HCT116 (cell line): ENCODE data around the gene BRMS1. TPM values are rescaled to one million over a fixed set of nuclear protein-coding genes. Genes with fewer than 3 reads are reported as not detected.

Experiments used
- ATAC-seq: fragments of 200-7000 bp; cut with Tn5 transposase; 2 replicates; pipeline ENCODE4 v1.9.1; 2020; ENCODE audit warnings: mild to moderate bottlenecking, moderate library complexity
- BruUV-seq: library from RNA; stranded (reverse); fragments of 400-500 nt; replicated peaks from 2 replicates; lab custom pipeline; 2021; lab: Mats Ljungman, UMichigan
- CTCF ChIA-PET: fragments of 300-600 bp; sonication (Branson Sonifier 250); formaldehyde crosslinking; loops from one replicate; lab custom pipeline; 2021; ENCODE audit warnings: antibody characterized with exemption; lab: Charles Lee
- POLR2A ChIA-PET: fragments of 300-600, 350-600 bp; sonication (Branson Sonifier 250); formaldehyde crosslinking; loops from one replicate; lab custom pipeline; 2021; ENCODE audit warnings: antibody characterized with exemption; lab: Charles Lee
- RAD21 ChIA-PET, 2 experiments: fragments of 300-600 bp; sonication (Branson Sonifier 250); formaldehyde crosslinking; loops; one replicate each; lab custom pipeline; 2023; ENCODE audit warnings: low total read pairs in 2 of 2; ENCODE audit not compliant: uncharacterized antibody in 2 of 2, unreplicated experiment in 2 of 2, low non-redundant PET in 1 of 2; lab: Charles Lee
- DNase-seq: peaks from one replicate; pipeline ENCODE4 v3.0.0-alpha.2; 2010; ENCODE audit warnings: low read depth, low spot score
- H2AFZ ChIP-seq: fragments of 200-600 bp; shearing (Covaris generic), sonication (generic); 2 replicates; pipeline ENCODE4 v1.6.1; 2017; ENCODE audit warnings: low read depth, mixed run types, mixed read lengths, antibody characterized with exemption, low read length; ENCODE audit not compliant: poor library complexity, severe bottlenecking
- H3K27ac ChIP-seq: 2 replicates; pipeline ENCODE4 v1.5.1; 2012; ENCODE audit warnings: low read depth, low read length
- H3K27me3 ChIP-seq: fragments of 200-600 bp; sonication (generic); 2 replicates; pipeline ENCODE4 v1.6.1; 2016; ENCODE audit warnings: mixed run types, low read length, mixed read lengths; ENCODE audit not compliant: insufficient read depth
- H3K36me3 ChIP-seq, 2 experiments: fragments of 200-500 bp in 1 of 2; fragments of 200-600 bp in 1 of 2; sonication (Bioruptor generic) in 1 of 2; sonication (generic) in 1 of 2; 2 replicates each; pipeline versions ENCODE4 v1.5.1 to v1.6.1; 2014 to 2016; ENCODE audit warnings: low read length in 2 of 2, inconsistent platforms in 1 of 2, mixed read lengths in 1 of 2, mixed run types in 1 of 2; ENCODE audit not compliant: insufficient read depth in 2 of 2, control insufficient read depth in 1 of 2
- H3K4me1 ChIP-seq, 2 experiments: fragments of 200-600 bp in 1 of 2; sonication (generic) in 1 of 2; 2 replicates each; pipeline versions ENCODE4 v1.5.1 to v1.6.1; 2012 to 2017; ENCODE audit warnings: low read length in 2 of 2, inconsistent platforms in 1 of 2, mild to moderate bottlenecking in 1 of 2, mixed read lengths in 1 of 2, mixed run types in 1 of 2, moderate library complexity in 1 of 2; ENCODE audit not compliant: insufficient read depth in 2 of 2, control insufficient read depth in 1 of 2
- H3K4me2 ChIP-seq: fragments of 200-600 bp; sonication (generic); 2 replicates; pipeline ENCODE4 v1.6.1; 2017; ENCODE audit warnings: mixed run types, low read length, mixed read lengths
- H3K4me3 ChIP-seq, 2 experiments: fragments of 200-600 bp in 1 of 2; sonication (generic) in 1 of 2; replicated peaks in 1 of 2; 2 replicates each; pipeline ENCODE4 v1.5.1; 2011 to 2016; ENCODE audit warnings: low read length in 2 of 2, control low read depth in 1 of 2, low read depth in 1 of 2, mild to moderate bottlenecking in 1 of 2, mixed read lengths in 1 of 2, mixed run types in 1 of 2
- H3K79me2 ChIP-seq: fragments of 200-600 bp; sonication (generic); 2 replicates; pipeline ENCODE4 v1.6.1; 2017; ENCODE audit warnings: mild to moderate bottlenecking, mixed run types, low read length, moderate library complexity, mixed read lengths; ENCODE audit not compliant: insufficient read depth
- H3K9ac ChIP-seq: fragments of 200-600 bp; sonication (generic); 2 replicates; pipeline ENCODE4 v1.6.1; 2016; ENCODE audit warnings: low read length, mixed read lengths
- H3K9me2 ChIP-seq: fragments of 200-600 bp; sonication (generic), shearing (Covaris generic); 2 replicates; pipeline ENCODE4 v1.6.1; 2017; ENCODE audit warnings: mixed run types, mild to moderate bottlenecking, moderate library complexity; ENCODE audit not compliant: insufficient read depth
- H3K9me3 ChIP-seq, 2 experiments: fragments of 200-500 bp in 1 of 2; fragments of 200-600 bp in 1 of 2; sonication (Bioruptor generic) in 1 of 2; sonication (generic) in 1 of 2; 2 replicates each; pipeline ENCODE4 v1.6.1; 2014 to 2017; ENCODE audit warnings: low read length in 2 of 2, mixed read lengths in 2 of 2, inconsistent platforms in 1 of 2, low read depth in 1 of 2, mild to moderate bottlenecking in 1 of 2, mixed run types in 1 of 2, moderate library complexity in 1 of 2; ENCODE audit not compliant: control insufficient read depth in 1 of 2, insufficient read depth in 1 of 2
- H4K20me1 ChIP-seq: fragments of 200-600 bp; sonication (generic), shearing (Covaris generic); 2 replicates; pipeline ENCODE4 v1.6.1; 2017; ENCODE audit warnings: mixed run types, mild to moderate bottlenecking, moderate library complexity; ENCODE audit not compliant: insufficient read depth
- CBX3 ChIP-seq: IDR thresholded peaks from 2 replicates; pipeline ENCODE4 v1.6.1; 2012; ENCODE audit warnings: low read depth
- EGR1 ChIP-seq: IDR thresholded peaks from 2 replicates; pipeline ENCODE4 v1.6.1; 2012; ENCODE audit warnings: low read depth
- JUND ChIP-seq: IDR thresholded peaks from 2 replicates; pipeline ENCODE4 v1.6.1; 2012
- POLR2AphosphoS5 ChIP-seq: IDR thresholded peaks from 2 replicates; pipeline ENCODE4 v1.6.1; 2011; ENCODE audit warnings: mild to moderate bottlenecking, low read depth, low read length, moderate library complexity
- SIN3A ChIP-seq: IDR thresholded peaks from 2 replicates; pipeline ENCODE4 v1.6.1; 2012; ENCODE audit warnings: low read depth
- SRF ChIP-seq: IDR thresholded peaks from 2 replicates; pipeline ENCODE4 v1.6.1; 2012; ENCODE audit warnings: low read depth
- YY1 ChIP-seq: IDR thresholded peaks from 2 replicates; pipeline ENCODE4 v1.6.1; 2011; ENCODE audit warnings: low read length, low read depth, moderate library complexity, mild to moderate bottlenecking; ENCODE audit not compliant: insufficient replicate concordance; ENCODE audit errors: extremely low read depth
- intact Hi-C: fragments of 100-400 bp; cut with micrococcal nuclease; formaldehyde crosslinking; loops from 2 replicates; pipeline ENCODE4 v1.10.0; 2022
- total RNA-seq: library from RNA; stranded (reverse); gene quantifications from one replicate; pipeline ENCODE4 v1.2.1, GENCODE V29; 2021; ENCODE audit not compliant: unreplicated experiment
- TF ChIP-seq, protein P1 (sequence below): IDR thresholded peaks from 2 replicates; pipeline ENCODE4 v1.6.1; 2012; ENCODE audit warnings: low read depth

Gene BRMS1
- total RNA-seq, 1 experiment from 2014 or later, result 42.1 TPM

DNA sequence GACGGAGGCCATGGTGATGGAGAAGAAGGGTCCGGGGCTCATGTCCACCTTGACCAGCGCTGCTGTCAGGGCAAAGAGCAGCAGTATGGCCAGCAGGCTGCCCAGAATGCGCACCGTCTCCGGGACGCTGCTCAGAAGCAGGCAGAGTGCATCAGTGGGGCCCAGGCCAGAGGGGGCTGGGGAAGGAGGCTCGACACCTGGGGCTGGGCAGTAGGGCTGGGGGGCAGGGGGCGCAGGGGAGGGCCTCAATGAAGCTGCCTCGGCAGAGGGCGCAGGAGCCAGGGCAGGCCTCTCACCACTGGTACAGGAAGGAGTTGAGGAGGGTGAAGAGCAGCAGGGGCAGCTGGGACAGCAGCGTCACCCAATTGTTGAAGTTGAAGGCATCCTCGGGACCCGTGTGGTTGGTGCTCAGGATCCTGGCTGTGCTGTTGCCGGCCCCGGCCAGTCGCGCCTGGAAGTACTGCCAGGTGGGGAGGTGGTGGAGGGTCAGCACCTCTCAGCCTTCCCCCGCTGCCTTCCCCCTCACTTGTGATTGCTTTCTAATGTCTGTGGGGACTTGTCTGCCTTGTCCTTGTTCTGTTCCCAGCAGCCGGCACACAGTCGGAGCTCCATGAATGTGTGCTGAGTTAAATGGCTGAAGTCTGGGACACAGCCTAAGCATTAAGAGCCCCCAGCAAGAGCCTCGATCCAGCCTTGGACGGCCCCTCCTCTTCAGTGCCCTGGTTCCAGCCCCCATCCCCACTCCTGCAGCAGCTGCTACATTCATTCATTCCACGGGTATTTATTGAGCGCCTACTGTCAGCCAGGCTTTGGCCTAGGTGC is 24.4 kb upstream of the BRMS1 start:
- H3K4me3 ChIP-seq, result peak overlapping the region; percentile 76 to 88; a peak in 3 of 4 replicates

DNA sequence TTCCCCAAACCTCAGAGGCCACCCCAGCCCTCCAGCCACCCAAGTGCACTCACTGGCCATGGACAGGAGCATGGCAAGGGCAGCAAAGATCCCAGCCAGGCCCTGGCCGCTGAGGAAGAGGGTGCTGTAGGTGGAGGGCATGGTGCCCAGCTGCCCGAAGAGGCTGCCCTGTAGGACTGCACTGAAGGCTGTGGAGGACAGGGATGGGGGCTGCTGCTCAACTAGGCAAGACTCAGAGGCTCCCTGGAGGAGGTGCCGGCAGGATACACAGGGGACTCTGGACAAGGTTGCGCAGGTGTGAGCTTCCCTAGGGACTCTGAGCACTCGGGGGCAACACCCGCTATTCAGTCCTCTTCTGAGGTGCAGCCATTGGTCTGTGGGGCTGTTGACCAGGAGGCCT is 23.6 kb upstream of the BRMS1 start:
- CTCF ChIA-PET, result no interaction called here
- H3K4me3 ChIP-seq, result no peak overlapping the region
- no peaks in the 10 kb centered on the region for H3K9me2 ChIP-seq
- no peak overlapping the region for H3K9ac ChIP-seq
- RAD21 ChIA-PET, result no interaction called here
- peaks cover 40% of the 10 kb centered on the region for H3K79me2 ChIP-seq
- H3K4me1 ChIP-seq, result peaks cover 15 to 31% of the 10 kb centered on the region in 2 experiments
- POLR2A ChIA-PET, result no interaction called here
- DNase-seq (no peak), ATAC-seq (no peak)
- H3K27ac ChIP-seq, result peak overlapping the region; percentile 24; the same call in 1 of the 2 replicates
- H3K27me3 ChIP-seq, result no peaks in the 10 kb centered on the region
- H2AFZ ChIP-seq, result no peak overlapping the region
- intact Hi-C loops, result no loop called here
- no peak overlapping the region for H3K4me2 ChIP-seq
- H4K20me1 ChIP-seq, result no peaks in the 10 kb centered on the region
- no peak for TF ChIP-seq EGR1
- TF ChIP-seq, protein P1, sequence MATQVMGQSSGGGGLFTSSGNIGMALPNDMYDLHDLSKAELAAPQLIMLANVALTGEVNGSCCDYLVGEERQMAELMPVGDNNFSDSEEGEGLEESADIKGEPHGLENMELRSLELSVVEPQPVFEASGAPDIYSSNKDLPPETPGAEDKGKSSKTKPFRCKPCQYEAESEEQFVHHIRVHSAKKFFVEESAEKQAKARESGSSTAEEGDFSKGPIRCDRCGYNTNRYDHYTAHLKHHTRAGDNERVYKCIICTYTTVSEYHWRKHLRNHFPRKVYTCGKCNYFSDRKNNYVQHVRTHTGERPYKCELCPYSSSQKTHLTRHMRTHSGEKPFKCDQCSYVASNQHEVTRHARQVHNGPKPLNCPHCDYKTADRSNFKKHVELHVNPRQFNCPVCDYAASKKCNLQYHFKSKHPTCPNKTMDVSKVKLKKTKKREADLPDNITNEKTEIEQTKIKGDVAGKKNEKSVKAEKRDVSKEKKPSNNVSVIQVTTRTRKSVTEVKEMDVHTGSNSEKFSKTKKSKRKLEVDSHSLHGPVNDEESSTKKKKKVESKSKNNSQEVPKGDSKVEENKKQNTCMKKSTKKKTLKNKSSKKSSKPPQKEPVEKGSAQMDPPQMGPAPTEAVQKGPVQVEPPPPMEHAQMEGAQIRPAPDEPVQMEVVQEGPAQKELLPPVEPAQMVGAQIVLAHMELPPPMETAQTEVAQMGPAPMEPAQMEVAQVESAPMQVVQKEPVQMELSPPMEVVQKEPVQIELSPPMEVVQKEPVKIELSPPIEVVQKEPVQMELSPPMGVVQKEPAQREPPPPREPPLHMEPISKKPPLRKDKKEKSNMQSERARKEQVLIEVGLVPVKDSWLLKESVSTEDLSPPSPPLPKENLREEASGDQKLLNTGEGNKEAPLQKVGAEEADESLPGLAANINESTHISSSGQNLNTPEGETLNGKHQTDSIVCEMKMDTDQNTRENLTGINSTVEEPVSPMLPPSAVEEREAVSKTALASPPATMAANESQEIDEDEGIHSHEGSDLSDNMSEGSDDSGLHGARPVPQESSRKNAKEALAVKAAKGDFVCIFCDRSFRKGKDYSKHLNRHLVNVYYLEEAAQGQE, result no peak
- TF ChIP-seq JUND, result no peak
- no peak for TF ChIP-seq CBX3
- no TSS peak for BruUV-seq
- H3K9me3 ChIP-seq, result no peaks in the 10 kb centered on the region
- H3K36me3 ChIP-seq, result peaks cover 30 to 48% of the 10 kb centered on the region in 2 experiments

More for the DNA sequence above, 24.4 kb upstream of the BRMS1 start:
- peak overlapping the region; percentile 99 for H3K9ac ChIP-seq
- RAD21 ChIA-PET, result no interaction called here
- POLR2A ChIA-PET, result no interaction called here
- no peaks in the 10 kb centered on the region for H3K9me3 ChIP-seq
- no TSS peak for BruUV-seq
- no peaks in the 10 kb centered on the region for H3K27me3 ChIP-seq
- H3K4me2 ChIP-seq, result peak overlapping the region; percentile 86
- H2AFZ ChIP-seq, result no peak overlapping the region
- no peak for ATAC-seq
- no peak for DNase-seq
- peak overlapping the region; percentile 99 for H3K27ac ChIP-seq
- H4K20me1 ChIP-seq, result no peaks in the 10 kb centered on the region
- no peaks in the 10 kb centered on the region for H3K9me2 ChIP-seq
- CTCF ChIA-PET, result interaction anchor here (3.2 kb wide), 1 partner anchor 17 kb away, joined by 25 read pairs; no protein-coding TSS in a partner anchor
- H3K4me1 ChIP-seq, result peaks cover 19 to 37% of the 10 kb centered on the region in 2 experiments
- peaks cover 40% of the 10 kb centered on the region for H3K79me2 ChIP-seq
- peaks cover 30 to 47% of the 10 kb centered on the region in 2 experiments for H3K36me3 ChIP-seq
- TF ChIP-seq POLR2AphosphoS5 (peak; percentile 15; the same call in 1 of the 2 replicates), SRF (no peak), JUND (no peak), SIN3A (no peak), YY1 (no peak)
- intact Hi-C loops, result no loop called here
